ENCODE results near the gene MCUB.
A peak's percentile ranks its signal among the peaks of the same experiment; 100 is the strongest.
"Not testable (repeated sequence)": the region's sequence is repeated elsewhere in the genome, so short reads cannot be mapped to it uniquely, and the experiment has no call there.

The MCUB gene

GRCh38 chr4:109678925-109679324 is 118.9 kb downstream of the MCUB start:
- DNase-seq (ENCODE audit: low read depth, low spot score) = not testable (repeated sequence)

- no peak for DNase-seq (ENCODE audit: low read depth, low spot score)
These were observed 122.8 kb downstream of the MCUB start for GRCh38 chr4:109682875-109683274.

DNA sequence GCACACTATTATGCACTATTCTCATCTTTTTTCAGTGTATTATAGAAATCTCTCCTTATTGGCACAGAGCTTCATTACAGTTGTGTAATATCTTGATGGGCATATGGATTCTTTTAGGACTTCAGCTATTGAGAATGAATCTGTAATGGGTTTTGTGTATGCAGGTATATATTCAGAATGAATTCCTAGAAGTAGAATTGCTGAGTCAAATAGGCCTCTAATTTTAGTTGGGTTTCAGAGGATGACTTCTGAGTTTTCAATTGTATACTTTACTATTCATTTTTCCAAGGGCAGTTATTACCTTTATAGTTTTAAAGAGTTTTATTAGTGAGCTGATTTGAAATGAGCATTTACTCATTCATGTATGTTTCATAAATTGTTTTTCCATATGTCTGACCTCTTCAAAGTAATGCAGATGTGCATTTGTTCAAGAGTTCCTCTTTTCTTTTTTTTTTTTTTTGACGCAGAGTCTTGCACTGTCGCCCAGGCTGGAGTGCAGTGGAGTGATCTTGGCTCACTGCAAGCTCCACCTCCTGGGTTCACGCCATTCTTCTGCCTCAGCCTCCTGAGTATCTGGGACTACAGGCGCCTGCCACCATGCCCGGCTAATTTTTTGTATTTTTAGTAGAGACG is 123.7 kb downstream of the MCUB start:
- DNase-seq (ENCODE audit: low read depth, low spot score) = no peak

- DNase-seq (ENCODE audit: low read depth, low spot score) = no peak
These were observed 124.7 kb downstream of the MCUB start for GRCh38 chr4:109684727-109685126.

DNA sequence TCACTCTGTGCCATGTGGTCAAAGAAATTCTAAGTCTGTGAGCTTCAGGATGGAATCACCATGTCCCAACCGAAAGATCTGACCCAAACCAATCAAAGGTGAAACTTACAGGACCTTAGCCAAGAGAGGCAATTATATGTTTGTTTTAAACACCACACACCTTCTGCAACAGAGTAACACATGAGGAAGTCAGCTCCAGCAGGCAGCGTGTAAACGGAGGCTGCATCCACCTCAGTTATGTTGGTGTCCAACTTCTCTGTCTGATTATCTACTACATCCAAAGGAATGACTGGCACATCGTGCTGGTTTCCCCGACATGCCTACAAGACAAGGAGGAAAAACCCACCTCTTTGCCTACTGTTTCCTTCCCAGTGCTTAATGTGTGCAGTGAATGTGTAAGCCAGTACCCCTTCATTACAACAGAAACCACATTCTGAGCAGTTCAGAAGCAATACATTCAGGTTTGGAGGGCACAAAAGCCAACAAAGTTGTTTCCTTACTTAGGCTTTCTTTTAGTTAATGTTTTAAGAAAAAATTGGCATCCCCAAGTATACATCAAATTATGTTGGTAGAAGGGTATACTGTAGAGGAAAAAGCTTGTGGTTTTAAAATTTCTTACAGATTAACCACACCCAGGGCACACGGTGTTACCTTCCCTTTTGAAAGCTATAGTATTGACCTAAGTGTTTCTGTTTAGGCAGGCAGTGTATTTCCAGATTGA is 130.8 kb downstream of the MCUB start:
- no peak for DNase-seq (ENCODE audit: low read depth, low spot score)

DNA sequence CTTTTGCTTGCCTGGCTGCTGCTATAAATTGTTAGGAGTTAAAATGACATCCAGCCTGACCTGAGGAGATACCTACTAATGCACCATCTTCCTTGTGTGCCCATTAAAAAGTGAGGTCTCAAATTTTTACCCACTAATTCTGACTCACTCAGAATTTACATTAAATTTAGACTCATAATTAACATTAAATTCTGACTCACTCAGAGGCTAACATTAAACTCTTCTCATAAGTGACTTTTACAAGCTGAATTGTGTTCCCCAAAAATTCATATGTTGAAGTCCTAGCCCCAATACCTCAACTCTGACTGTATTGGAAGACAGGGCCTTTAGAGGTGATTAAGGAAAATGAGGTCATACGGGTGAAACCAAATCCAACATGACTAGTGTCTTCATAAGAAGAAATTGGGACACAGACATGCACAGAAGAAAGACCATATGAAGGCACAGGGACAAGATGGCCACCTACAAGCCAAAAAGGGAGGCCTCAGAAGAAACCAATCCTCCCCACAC is 131.4 kb downstream of the MCUB start:
- DNase-seq (ENCODE audit: low read depth, low spot score) = no peak

- no peak for DNase-seq (ENCODE audit: low read depth, low spot score)
These were observed 138.6 kb downstream of the MCUB start for GRCh38 chr4:109698656-109699055.

DNA sequence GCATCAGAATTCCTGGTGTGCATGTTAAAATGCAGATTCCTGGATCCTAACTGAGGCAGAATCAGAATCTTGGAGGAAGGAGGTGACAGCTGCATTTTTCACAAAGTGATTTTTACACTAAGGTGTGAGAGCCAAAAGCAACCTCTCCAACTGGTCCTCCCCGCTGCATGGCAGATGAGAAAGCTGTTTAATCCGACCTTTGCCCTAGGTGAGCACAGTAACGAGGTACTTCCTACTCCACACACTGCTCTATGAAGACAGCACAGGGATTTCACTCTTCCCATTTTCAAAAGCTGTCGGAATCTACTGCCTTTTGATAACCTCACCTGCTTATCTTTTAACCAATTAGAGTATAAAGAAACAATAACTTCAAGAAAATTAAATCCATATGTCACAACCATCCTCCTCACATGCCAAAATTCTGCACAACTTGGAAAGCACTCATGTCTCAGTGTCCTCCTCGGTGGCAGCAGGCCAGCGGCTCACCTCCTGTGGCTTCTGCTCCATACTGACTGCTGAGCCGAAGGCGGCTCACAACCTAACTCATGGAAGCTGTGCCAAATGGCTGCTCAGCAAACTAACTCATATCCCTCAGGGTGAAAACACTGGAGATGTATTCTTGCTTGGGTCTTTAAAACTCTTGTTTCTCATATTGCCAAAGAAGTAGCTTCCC is 139.6 kb downstream of the MCUB start:
- no peak for DNase-seq (ENCODE audit: low read depth, low spot score)

- no peak for DNase-seq (ENCODE audit: low read depth, low spot score)
These were observed 141.7 kb downstream of the MCUB start for GRCh38 chr4:109701566-109702410.

- peak; percentile 41 for DNase-seq (ENCODE audit: low read depth, low spot score)
These were observed 143.1 kb downstream of the MCUB start, which contains the start of gene CASP6 for GRCh38 chr4:109702950-109703663. CASP6 (minus strand) TSS chr4:109703445; CDS start chr4:109703395, 50 bp downstream.

DNA sequence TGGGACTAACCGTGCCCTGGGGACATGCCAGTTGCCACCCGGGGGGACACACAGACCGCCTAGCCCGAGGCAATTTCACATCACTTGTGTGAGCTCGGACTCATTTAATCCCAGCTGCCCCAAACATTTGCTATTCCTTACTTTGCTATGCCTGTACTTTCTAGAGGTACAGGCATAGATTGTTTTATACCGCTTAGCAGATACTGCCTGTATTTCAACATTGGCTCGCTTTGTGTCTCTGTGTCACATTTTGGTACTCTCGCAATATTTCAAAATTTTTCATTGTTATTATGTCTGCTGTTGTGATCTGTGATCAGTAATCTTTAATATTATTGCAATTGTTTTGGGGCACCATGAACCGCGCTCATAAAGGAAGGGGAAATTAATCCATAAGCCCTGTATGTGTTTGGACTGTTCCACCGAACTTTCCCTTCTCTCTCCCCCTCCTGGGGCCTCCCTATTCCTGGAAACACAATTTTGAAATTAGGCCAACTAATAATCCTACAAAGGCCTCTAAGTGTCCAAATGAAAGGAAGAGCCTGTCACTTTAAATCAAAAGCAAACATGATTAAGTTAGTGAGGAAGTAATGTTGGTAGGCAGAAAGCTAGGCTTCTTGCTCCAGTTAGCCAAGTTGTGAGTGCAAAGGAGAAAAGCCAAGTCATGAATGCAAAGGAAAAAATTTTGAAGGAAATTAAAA is 143.8 kb downstream of the MCUB start:
- no peak for DNase-seq (ENCODE audit: low read depth, low spot score)

- DNase-seq (ENCODE audit: low read depth, low spot score) = no peak
These were observed 148.4 kb downstream of the MCUB start for GRCh38 chr4:109708435-109708834.

DNA sequence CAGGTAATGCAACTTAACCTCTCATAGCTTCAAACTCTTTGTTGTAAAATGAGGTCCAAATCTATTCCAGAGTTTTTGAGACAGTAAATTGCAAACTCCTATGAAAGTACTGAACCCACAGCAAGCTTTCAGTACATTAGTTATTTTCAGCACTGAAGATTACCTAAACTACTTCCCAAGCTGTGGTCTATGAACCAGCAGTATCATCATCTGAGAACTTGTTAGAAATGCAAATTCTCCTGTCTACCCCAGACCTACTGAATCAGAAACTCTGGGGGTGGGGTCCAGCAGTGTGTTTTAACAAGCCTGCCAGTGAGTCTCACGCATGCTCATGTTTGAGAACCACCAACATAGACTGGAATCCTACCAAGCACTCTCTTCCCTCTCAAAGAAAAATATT is 148.9 kb downstream of the MCUB start:
- no peak for DNase-seq (ENCODE audit: low read depth, low spot score)

- DNase-seq (ENCODE audit: low read depth, low spot score) = no peak
These were observed 153.5 kb downstream of the MCUB start for GRCh38 chr4:109713500-109713899.

DNA sequence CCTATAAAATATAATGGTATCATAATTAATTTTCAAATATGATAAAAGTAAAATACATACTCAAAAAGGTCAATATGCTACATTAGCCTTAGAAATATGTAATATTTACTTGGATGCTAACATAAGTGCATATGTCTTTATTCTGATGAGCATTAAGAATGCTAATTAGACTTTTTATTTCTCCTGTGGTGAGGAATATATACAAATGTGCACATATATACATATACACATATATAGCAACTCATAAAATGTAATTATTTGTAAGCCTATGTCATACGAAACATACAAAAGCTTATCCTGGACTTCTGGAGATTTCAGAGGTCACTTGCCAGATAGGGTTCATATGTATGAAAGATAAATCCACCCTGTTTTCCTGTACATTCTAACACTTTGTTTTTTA is 158.7 kb downstream of the MCUB start:
- no peak for DNase-seq (ENCODE audit: low read depth, low spot score)

DNA sequence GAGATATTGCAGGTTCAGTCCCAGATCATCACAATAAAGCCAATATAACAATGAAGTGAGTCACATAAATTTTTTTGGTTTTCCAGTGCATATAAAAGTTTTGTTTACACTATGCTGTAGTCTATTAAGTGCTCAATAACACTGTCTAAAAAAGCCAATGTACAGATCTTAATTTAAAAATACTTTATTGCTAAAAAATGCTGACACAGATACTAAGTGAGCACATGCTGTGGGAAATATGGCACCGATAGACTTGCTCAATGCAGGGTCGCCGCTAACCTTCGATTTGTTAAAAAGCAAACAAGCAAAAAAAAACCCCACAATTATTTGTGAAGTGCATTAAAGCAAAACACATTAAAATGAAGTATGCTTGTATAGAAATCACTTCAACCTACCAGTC is 159.6 kb downstream of the MCUB start:
- DNase-seq (ENCODE audit: low read depth, low spot score) = no peak

DNA sequence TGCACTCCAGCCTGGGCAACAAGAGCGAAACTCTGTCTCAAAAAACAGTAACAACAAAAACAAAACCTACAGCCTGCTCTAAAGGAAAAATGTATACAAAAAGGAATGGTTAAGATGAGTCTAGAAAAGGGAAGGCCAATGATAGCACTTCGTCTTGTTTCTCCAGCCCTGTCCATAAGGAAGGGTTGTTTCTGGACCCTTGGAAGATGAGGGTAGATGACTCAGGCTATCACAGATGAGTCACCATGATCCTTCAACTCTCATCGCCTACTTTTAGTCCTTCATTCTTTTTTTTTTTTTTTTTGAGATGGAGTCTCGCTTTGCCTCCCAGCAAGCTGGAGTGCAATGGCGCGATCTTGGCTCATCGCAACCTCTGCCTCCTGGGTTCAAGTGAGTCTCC is 161.0 kb downstream of the MCUB start:
- no peak for DNase-seq (ENCODE audit: low read depth, low spot score)

GRCh38 chr4:109722357-109722756 is 162.3 kb downstream of the MCUB start:
- DNase-seq (ENCODE audit: low read depth, low spot score) = no peak

GRCh38 chr4:109723110-109723509 is 163.1 kb downstream of the MCUB start:
- no peak for DNase-seq (ENCODE audit: low read depth, low spot score)

DNA sequence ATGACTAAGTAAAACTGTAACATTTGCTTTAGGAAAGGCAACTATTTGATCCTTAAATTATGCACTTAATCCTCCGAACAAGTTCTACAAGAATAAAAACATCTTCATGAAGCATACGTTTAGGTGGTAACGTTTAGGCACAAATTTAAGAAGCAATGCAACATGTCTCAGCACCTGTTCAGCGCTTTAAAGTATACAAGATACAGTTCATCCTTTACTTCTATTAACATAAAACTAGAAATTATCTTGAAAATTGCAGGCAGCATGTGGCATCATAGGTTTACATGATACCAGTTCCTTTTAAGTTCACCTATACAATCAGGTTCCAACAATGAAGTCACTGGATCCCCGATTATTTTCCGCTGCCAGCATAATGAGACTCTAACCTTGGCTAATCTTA is 168.3 kb downstream of the MCUB start:
- no peak for DNase-seq (ENCODE audit: low read depth, low spot score)
